ENCODE results near the gene LIN54. TPM values are rescaled to one million over a fixed set of nuclear protein-coding genes. Genes with fewer than 3 reads are reported as not detected.

LIN54 gene
- total and polyA plus RNA-seq, 9 of the 15 experiments (the other 6 are each of a cell fraction or from before 2014, with no cell fraction given): 2.2 to 22.5 (median 15.8) TPM

- peak; percentile 3; the same call in 1 of the 2 replicates for TF ChIP-seq ZNF407 (IDR thresholded peaks at IDR 0.05; ENCODE audit: low read depth)
- TF ChIP-seq ZNF217 (CRISPR knock-in tag; IDR thresholded peaks at IDR 0.05): no peak
- no peak for TF ChIP-seq SNIP1 (IDR thresholded peaks at IDR 0.05; ENCODE audit: low read depth)
- TF ChIP-seq ZFP91 (CRISPR knock-in tag; IDR thresholded peaks at IDR 0.05): peak; percentile 89
- no peak for TF ChIP-seq ARID1B (IDR thresholded peaks at IDR 0.05)
- no peak for TF ChIP-seq HDAC6 (IDR thresholded peaks at IDR 0.05; ENCODE audit: low read depth, low read length)
- TF ChIP-seq SP1 (CRISPR knock-in tag; IDR thresholded peaks at IDR 0.05): peak; percentile 87
- TF ChIP-seq HINFP (tag; conservative IDR thresholded peaks at IDR 0.05; ENCODE audit: low read depth): no peak
- TF ChIP-seq SMARCA5 (IDR thresholded peaks at IDR 0.05): peak; percentile 9; the same call in 1 of the 2 replicates
- TF ChIP-seq CBFA2T2 (conservative IDR thresholded peaks at IDR 0.05): no peak
- peak; percentile 50 for TF ChIP-seq PRPF4 (IDR thresholded peaks at IDR 0.05; ENCODE audit: insufficient read depth, low read depth, low read length, poor library complexity, severe bottlenecking)
- no peak for TF ChIP-seq ZSCAN32 (CRISPR knock-in tag; IDR thresholded peaks at IDR 0.05)
- TF ChIP-seq NCOA1 (IDR thresholded peaks at IDR 0.05; ENCODE audit: low read depth): 0 out of 2 replicates have a peak, but pooled peaks have one; percentile 11
- TF ChIP-seq RFX5 (IDR thresholded peaks at IDR 0.05; ENCODE audit: low read depth, low read length): 0 out of 2 replicates have a peak, but pooled peaks have one; percentile 4
- no peak for TF ChIP-seq PURB (CRISPR knock-in tag; IDR thresholded peaks at IDR 0.05; ENCODE audit: low read depth)
- TF ChIP-seq NR2F6 (CRISPR knock-in tag; IDR thresholded peaks at IDR 0.05): no peak
- no peak; the same call in 1 of the 2 replicates for TF ChIP-seq ZBTB7A (IDR thresholded peaks at IDR 0.05; ENCODE audit: borderline replicate concordance, control insufficient read depth, low read depth, low read length)
Measured at GRCh38 chr4:82900411-82901182, 110.0 kb downstream of the LIN54 start, which contains the start of gene THAP9 (continued).
